B cell (primary cell): Measurements from ENCODE around the gene GCFC2. TPM values are rescaled to one million over a fixed set of nuclear protein-coding genes. Genes with fewer than 3 reads are reported as not detected.

Experiments
- ATAC-seq: fragments of 200-7000 bp; cut with Tn5 transposase; one replicate; pipeline ENCODE4 v1.10.0; 2021; ENCODE audit warnings: low read depth, mild to moderate bottlenecking, moderate number of reproducible peaks, moderate library complexity
- CTCF ChIA-PET: fragments of 350-600 bp; sonication (Branson Sonifier 250); formaldehyde crosslinking; loops from one replicate; lab custom pipeline; 2021; ENCODE audit warnings: antibody characterized with exemption, inconsistent platforms; lab: Charles Lee
- POLR2A ChIA-PET: fragments of 350-600 bp; sonication (Branson Sonifier 250); formaldehyde crosslinking; loops from one replicate; lab custom pipeline; 2021; ENCODE audit warnings: antibody characterized with exemption; lab: Charles Lee
- DNase-seq: peaks from one replicate; pipeline ENCODE4 v3.0.0; 2013
- H2AFZ ChIP-seq: 2 replicates; pipeline ENCODE4 v1.6.1; 2012; ENCODE audit warnings: mild to moderate bottlenecking, low read depth, low read length; ENCODE audit not compliant: insufficient read depth, poor library complexity, severe bottlenecking
- H3K27ac ChIP-seq, 2 donors: 1 replicate in 1 of 2; 2 replicates in 1 of 2; pipeline ENCODE4 v1.5.1; 2012 to 2013; ENCODE audit warnings: low read length in 2 of 2, mild to moderate bottlenecking in 2 of 2, moderate library complexity in 1 of 2
- H3K27me3 ChIP-seq, 4 experiments: fragments of 200-600 bp in 1 of 4; sonication (generic) in 1 of 4; replicated peaks in 1 of 4; 1 replicate in 2 of 4; 2 replicates in 2 of 4; pipeline versions ENCODE4 v1.6.1 to v1.7.0; 2013 to 2016; ENCODE audit warnings: low read length in 3 of 4, mild to moderate bottlenecking in 2 of 4, mixed read lengths in 1 of 4, moderate library complexity in 1 of 4; ENCODE audit not compliant: insufficient read depth in 4 of 4, control insufficient read depth in 3 of 4; ENCODE audit errors: control extremely low read depth in 1 of 4
- H3K36me3 ChIP-seq, 2 experiments: replicated peaks in 1 of 2; 1 replicate in 1 of 2; 2 replicates in 1 of 2; pipeline versions ENCODE4 v1.6.1 to v1.7.1; 2013; ENCODE audit warnings: low read length in 1 of 2; ENCODE audit not compliant: insufficient read depth in 2 of 2, control insufficient read depth in 1 of 2; ENCODE audit errors: control extremely low read depth in 1 of 2, extremely low read depth in 1 of 2
- H3K4me1 ChIP-seq, 2 donors: fragments of 200-600 bp in 1 of 2; sonication (generic) in 1 of 2; 1 replicate in 1 of 2; 2 replicates in 1 of 2; pipeline versions ENCODE4 v1.5.1 to v1.6.1; 2013 to 2017; ENCODE audit warnings: low read length in 2 of 2; ENCODE audit not compliant: control insufficient read depth in 2 of 2, insufficient read depth in 2 of 2
- H3K4me2 ChIP-seq: replicated peaks from 2 replicates; pipeline ENCODE3; 2012; ENCODE audit warnings: mild to moderate bottlenecking, low read depth, low read length; ENCODE audit not compliant: poor library complexity, severe bottlenecking
- H3K4me3 ChIP-seq, 5 experiments: fragments of 200-600 bp in 1 of 5; sonication (generic) in 1 of 5; 1 replicate in 3 of 5; 2 replicates in 2 of 5; pipeline versions ENCODE4 v1.5.1 to v1.7.0; 2011 to 2016; ENCODE audit warnings: low read length in 4 of 5, mild to moderate bottlenecking in 4 of 5, low read depth in 2 of 5, control low read depth in 1 of 5, moderate library complexity in 1 of 5; ENCODE audit not compliant: insufficient read depth in 1 of 5; ENCODE audit errors: control extremely low read depth in 1 of 5, extremely low read depth in 1 of 5
- H3K79me2 ChIP-seq: fragments of 200-600 bp; sonication (generic); one replicate; pipeline ENCODE4 v1.6.0; 2016; ENCODE audit warnings: low read length; ENCODE audit not compliant: control insufficient read depth, insufficient read depth
- H3K9ac ChIP-seq: fragments of 200-600 bp; sonication (generic); 2 replicates; pipeline ENCODE4 v1.6.1; 2017; ENCODE audit warnings: mild to moderate bottlenecking, low read length, moderate library complexity
- H3K9me3 ChIP-seq, 3 donors: one replicate each; pipeline versions ENCODE4 v1.6.1 to v1.7.1; 2013; ENCODE audit warnings: low read length in 2 of 3; ENCODE audit not compliant: control insufficient read depth in 2 of 3, insufficient read depth in 1 of 3; ENCODE audit errors: control extremely low read depth in 1 of 3
- H4K20me1 ChIP-seq: 2 replicates; pipeline ENCODE4 v1.6.0; 2012; ENCODE audit warnings: mild to moderate bottlenecking, low read length; ENCODE audit not compliant: insufficient read depth, control insufficient read depth, poor library complexity, severe bottlenecking
- H3K27ac Mint-ChIP-seq: one replicate; pipeline ENCODE4 v1.8.0; 2021; ENCODE audit warnings: mixed read lengths
- H3K27me3 Mint-ChIP-seq: one replicate; pipeline ENCODE4 v1.8.0; 2021; ENCODE audit warnings: mixed read lengths
- H3K4me1 Mint-ChIP-seq: one replicate; pipeline ENCODE4 v1.8.0; 2021; ENCODE audit warnings: mixed read lengths
- H3K4me3 Mint-ChIP-seq: one replicate; pipeline ENCODE4 v1.8.0; 2021; ENCODE audit warnings: mixed read lengths
- H3K9me3 Mint-ChIP-seq: one replicate; pipeline ENCODE4 v1.8.0; 2022; ENCODE audit warnings: mixed read lengths; ENCODE audit not compliant: insufficient read depth
- CTCF ChIP-seq: fragments of 200-600 bp; IDR thresholded peaks from one replicate; pipeline ENCODE4 v1.8.0; 2022; ENCODE audit warnings: antibody characterized with exemption, mild to moderate bottlenecking
- EZH2 ChIP-seq: IDR thresholded peaks from 2 replicates; pipeline ENCODE4 v1.6.1; 2012; ENCODE audit warnings: borderline replicate concordance, low read depth, mild to moderate bottlenecking, moderate library complexity, low read length; ENCODE audit not compliant: insufficient read depth, poor library complexity, severe bottlenecking
- WGBS: methylation state at CpG from one replicate; pipeline ENCODE4 v1.1.5; 2013; ENCODE audit warnings: missing lambda C conversion rate; ENCODE audit not compliant: insufficient coverage; 5-methylcytosine and 5-hydroxymethylcytosine counted together
- intact Hi-C: fragments of 100-400 bp; cut with micrococcal nuclease; formaldehyde crosslinking; loops from one replicate; pipeline ENCODE4 v1.10.0; 2022
- polyA plus RNA-seq: library from polyadenylated mRNA; depleted of rRNA; stranded (reverse); fragments of >200 nt; gene quantifications from 2 replicates; pipeline ENCODE4 v1.2.3, GENCODE V29; 2012
- total RNA-seq, 2 donors: library from RNA; stranded (reverse); fragments of 120-200 nt in 1 of 2; gene quantifications; 1 replicate in 1 of 2; 2 replicates in 1 of 2; pipeline versions ENCODE4 v1.2.3 to v1.2.4, GENCODE V29; 2013 to 2022

Gene GCFC2
- total and polyA plus RNA-seq, 2 donors (not counting 1 experiment from before 2014, with no cell fraction given), result 11.9 to 20.4 TPM

DNA sequence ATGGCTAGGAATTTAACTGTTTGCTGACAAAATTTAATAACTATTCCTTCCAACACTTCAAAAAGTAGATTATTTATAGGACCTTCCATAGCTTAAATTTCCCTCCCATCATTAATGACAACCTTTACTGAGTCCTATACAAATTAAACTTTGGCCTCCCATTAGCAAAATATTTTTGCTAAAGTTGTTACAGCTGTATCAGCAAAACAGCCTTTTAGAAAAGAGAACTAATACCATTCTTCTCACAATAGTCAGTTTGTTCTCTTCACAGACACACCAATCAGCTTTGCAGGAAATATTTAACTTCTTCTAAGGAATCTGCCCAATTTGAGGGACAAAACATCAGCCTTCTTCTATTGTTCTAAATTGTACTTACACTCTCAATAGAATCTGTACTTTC, 12.0 kb upstream of the GCFC2 start:
- Histone ChIP-seq H3K4me3 (no peak overlapping the region), H3K9me3 (peaks cover 0 to 3% (median 0%) of the 10 kb centered on the region in 3 donors), H4K20me1 (no peaks in the 10 kb centered on the region), H2AFZ (no peak overlapping the region), H3K4me2 (no peak overlapping the region), H3K4me1 (no peaks in the 10 kb centered on the region), H3K9ac (no peak overlapping the region), H3K27me3 (peaks cover 0 to 3% (median 2%) of the 10 kb centered on the region in 4 experiments), H3K79me2 (no peaks in the 10 kb centered on the region), H3K27ac (no peak overlapping the region), H3K36me3 (no peaks in the 10 kb centered on the region)
- DNase-seq (no peak), ATAC-seq (no peak)
- H3K27ac Mint-ChIP-seq, result no peak overlapping the region
- no peak overlapping the region for H3K4me3 Mint-ChIP-seq
- CTCF ChIA-PET, result interaction anchor here (0.9 kb wide), 1 partner anchor 82 kb away, joined by 3 read pairs; no protein-coding TSS in a partner anchor
- intact Hi-C loops, result no loop called here
- no peak for TF ChIP-seq EZH2
- no peak for TF ChIP-seq CTCF
- no peaks in the 10 kb centered on the region for H3K9me3 Mint-ChIP-seq
- H3K27me3 Mint-ChIP-seq, result peaks cover 31% of the 10 kb centered on the region
- no peaks in the 10 kb centered on the region for H3K4me1 Mint-ChIP-seq
- POLR2A ChIA-PET, result no interaction called here

GRCh38 chr2:75720525-75720924, 9.8 kb upstream of the GCFC2 start:
- Histone ChIP-seq H3K9me3 (peaks cover 0 to 3% (median 0%) of the 10 kb centered on the region in 3 donors), H2AFZ (no peak overlapping the region), H3K4me2 (no peak overlapping the region), H3K27me3 (peaks cover 0 to 3% (median 2%) of the 10 kb centered on the region in 4 experiments), H3K4me3 (no peak overlapping the region), H4K20me1 (no peaks in the 10 kb centered on the region), H3K79me2 (no peaks in the 10 kb centered on the region), H3K9ac (no peak overlapping the region), H3K36me3 (no peaks in the 10 kb centered on the region), H3K27ac (no peak overlapping the region), H3K4me1 (no peaks in the 10 kb centered on the region)
- H3K9me3 Mint-ChIP-seq, result no peaks in the 10 kb centered on the region
- no peak for TF ChIP-seq EZH2
- TF ChIP-seq CTCF, result no peak
- intact Hi-C loops, result no loop called here
- CTCF ChIA-PET, result no interaction called here
- H3K27me3 Mint-ChIP-seq, result peaks cover 29% of the 10 kb centered on the region
- H3K27ac Mint-ChIP-seq, result no peak overlapping the region
- H3K4me1 Mint-ChIP-seq, result no peaks in the 10 kb centered on the region
- no CpG with 5 or more reads among the region's 1 CpG for WGBS
- no peak overlapping the region for H3K4me3 Mint-ChIP-seq
- POLR2A ChIA-PET, result no interaction called here
- DNase-seq, result no peak
- ATAC-seq, result no peak
